ENCODE results near the gene TTLL8.

Gene TTLL8

GRCh38 chr22:50082961-50083461 lies 24.9 kb upstream of the TTLL8 start:
- DNase-seq = no peak

DNA sequence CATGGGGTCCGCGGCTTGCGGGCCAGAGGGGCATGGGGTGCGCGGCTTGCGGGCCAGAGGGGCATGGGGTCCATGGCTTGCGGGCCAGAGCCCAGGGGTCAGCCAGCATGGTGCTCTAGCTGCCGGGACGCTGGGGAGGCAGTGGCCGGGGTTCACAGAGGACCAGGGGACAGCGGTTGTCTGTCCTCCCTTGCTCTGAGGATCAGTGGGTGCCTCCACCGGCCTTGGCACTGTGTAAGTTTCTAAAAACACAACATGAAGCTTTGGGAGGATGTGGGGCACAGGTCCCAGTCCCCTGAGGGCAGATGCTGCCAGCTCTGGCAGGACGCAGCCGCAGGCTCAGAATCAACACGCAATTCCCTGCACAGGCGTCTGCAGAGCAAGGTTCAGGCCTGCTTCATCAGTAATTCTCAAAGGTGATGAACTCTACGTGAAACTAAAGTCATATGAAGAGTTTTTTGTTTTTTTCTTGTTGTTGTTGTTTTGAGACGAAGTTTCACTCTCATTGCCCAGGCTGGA lies 24.2 kb upstream of the TTLL8 start:
- DNase-seq = no peak

DNA sequence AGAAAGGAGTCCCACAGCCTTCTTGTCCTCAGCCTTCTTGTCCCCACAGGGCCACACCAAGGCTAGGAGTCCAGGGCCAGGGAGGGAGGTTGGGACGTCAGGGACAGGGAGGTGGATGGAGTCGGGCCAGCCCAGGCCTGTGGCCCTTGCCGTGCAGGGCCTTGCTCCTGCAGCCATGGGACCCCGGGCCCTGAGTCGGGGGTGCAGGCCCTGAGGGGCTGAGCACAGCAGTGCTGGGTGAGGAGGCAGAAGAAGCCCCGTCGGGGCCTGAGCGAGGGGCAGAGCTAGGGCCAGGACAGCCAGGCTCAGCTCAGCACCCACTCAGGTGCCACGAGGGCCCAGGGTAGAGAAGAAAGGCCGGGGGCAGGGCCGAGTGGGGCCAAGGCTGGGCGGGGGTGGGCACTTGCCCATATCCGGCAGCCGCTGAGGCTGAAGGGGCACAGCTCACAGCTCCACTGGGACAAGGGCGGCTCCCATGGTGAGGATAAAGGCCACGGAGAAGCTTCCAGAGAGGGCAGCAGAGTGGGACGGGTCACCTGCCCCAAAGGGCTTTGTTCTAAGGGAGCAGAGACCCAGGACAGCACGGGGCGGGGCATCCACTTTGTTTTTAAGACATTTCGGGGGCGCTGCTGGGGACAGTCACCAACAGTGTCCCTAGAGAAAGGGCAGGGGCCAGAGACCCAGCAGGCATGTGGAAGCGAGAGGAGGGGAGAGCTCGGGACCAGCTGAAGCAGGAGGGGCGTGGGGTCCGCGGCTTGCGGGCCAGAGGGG lies 23.5 kb upstream of the TTLL8 start:
- no peak for DNase-seq

DNA sequence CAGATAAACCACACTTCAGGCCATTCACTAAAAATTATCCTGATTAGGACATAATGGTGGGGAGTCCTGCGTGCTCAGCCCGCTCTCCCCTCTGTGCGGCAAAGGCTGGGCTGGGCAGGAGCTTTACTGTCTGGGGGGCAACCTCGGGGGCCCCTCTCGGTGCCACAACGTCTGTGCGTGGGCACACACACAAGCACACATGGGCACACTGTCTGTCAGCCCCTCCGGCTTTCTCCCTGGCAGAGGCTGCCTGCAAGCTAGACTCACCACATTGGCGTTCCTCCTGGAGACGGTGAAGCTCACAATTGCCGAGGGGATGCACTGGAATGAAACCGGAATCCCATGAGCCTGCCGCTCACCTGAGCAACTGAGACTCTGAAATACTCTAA lies 22.0 kb upstream of the TTLL8 start:
- DNase-seq = no peak

DNA sequence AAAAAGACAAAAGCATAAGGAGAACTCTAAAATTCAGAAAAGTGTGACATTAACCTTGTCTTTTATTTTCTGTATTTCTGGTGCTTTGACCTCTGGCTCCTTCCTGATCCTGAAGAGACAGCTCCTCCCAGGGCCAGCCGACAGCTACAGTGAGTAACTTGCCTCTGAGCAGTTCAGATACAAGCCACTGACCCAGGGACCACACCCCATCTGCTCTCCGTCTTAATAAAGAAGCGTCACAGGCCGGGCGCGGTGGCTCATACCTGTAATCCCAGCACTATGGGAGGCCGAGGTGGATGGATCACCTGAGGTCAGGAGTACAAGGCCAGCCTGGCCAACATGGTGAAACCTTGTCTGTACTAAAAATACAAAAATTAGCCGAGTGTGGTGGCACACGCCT lies 20.7 kb upstream of the TTLL8 start:
- no peak for DNase-seq

DNA sequence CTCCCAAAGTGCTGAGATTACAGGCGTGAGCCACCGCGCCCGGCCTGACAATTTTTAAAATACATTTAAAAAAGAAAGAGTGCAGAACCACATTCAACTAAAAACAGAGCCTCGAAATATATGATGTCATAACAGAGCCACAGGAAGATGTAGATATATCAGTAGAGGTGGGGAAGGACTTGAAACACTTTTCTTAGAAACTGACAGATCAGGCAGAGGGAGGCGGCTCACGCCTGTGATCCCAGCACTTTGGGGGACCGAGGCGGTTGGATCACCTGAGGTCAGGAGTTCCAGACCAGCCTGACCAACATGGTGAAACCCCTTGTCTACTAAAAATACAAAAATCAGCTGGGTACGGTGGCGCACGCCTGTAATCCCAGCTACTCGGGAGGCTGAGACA lies 20.1 kb upstream of the TTLL8 start:
- DNase-seq = no peak

DNA sequence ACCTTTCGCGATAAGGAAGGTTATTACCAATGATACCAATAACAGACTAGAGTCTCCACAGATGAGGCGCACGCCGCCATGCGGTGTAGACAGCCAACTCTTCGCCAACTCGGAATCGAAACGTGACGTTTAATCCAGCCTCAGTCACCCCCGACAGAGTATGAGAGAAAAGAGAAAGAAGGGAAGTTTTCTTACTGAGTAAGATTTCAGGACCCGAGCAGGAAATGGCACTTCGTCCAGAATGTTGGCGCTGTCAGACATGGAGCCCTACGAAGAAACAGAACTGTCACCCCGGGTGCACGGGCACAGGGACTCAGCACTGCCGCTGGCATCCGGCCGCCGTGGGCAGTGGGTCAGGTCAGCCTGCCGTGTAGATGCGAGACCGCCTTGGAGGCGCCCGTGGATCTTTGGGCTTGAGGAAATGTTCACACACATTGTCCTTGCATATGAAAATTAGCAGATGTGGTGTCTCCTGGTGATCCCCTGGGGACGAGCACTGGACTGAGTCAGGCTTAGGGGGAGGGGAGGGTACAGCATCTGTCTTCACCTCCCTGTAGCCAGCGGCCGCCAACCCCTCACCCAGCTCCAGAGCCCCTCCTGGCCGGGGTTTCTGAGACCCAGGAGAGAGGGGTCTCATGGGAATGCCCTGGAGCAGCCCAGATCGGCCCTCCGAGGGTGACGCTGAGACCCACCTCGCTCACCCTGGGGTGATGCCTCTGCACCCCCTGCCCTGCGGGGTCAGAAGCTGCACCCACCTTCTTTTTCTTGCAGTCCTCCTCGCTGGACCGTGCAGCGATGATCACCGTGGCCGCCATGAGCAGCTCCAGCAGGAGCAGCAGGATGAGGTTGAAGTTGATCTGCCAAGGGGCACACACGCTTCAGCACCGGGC lies 18.8 kb upstream of the TTLL8 start:
- no peak for DNase-seq

DNA sequence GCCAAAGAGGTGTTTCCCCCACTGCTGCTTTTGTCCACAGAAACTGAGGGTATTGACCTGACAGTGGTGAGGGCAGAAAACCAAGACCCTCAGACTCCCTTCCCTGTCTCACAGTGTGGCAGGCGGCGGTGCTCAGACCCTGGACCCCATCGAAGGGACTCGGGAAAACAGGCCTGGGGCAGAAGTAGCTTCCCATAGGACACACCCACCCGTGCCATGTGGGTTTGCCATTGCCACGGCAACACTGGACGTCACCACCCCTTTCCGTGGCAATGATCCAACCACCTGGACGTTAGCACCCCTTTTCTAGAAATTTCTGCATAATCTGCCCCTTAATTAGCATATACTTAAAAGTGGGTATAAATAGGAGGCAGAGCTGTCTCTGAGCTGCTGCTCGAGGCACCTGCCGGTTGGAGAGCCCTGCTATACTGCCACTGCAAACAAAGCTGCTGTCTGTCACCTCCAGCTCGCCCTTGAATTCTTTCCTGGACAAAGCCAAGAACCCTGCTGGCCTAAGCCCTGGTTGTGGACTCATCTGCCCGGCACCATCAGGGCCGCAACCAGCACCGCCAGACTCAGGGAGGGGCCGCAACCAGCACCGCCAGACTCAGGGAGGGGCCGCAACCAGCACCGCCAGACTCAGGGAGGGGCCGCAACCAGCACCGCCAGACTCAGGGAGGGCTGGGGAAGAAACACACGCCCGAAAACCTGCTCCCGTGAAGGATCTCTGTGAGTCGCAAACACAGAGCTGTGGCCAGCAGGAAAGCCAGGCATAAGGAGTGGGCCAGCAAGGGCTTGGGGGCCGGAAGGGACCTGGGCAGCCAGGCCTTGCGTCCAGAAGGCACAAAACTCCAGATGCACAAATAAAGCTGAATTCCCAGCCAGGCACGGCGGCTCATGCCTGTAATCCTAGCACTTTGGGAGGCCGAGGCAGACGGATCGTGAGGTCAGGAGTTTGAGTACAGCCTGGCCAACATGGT lies 16.7 kb upstream of the TTLL8 start:
- no peak for DNase-seq

DNA sequence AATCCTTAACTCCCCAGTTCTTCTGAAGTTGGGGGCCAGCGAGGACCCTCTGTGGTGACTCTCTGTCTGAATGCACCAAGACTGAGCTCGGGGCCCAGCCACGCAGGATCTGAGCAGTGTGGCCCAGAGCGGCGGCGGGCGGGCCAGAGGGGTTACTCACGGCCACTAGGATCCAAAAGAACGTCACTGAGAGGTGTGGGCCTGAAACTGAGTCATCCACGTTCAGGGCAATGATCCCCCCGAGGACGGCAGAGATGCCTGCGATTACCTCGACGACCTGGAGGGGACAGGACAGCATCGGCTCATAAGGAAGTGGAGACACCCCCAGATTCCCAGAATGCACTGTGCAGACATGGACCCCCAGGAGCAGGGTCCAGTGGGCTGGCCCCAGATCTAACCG lies 16.0 kb upstream of the TTLL8 start:
- DNase-seq = no peak

DNA sequence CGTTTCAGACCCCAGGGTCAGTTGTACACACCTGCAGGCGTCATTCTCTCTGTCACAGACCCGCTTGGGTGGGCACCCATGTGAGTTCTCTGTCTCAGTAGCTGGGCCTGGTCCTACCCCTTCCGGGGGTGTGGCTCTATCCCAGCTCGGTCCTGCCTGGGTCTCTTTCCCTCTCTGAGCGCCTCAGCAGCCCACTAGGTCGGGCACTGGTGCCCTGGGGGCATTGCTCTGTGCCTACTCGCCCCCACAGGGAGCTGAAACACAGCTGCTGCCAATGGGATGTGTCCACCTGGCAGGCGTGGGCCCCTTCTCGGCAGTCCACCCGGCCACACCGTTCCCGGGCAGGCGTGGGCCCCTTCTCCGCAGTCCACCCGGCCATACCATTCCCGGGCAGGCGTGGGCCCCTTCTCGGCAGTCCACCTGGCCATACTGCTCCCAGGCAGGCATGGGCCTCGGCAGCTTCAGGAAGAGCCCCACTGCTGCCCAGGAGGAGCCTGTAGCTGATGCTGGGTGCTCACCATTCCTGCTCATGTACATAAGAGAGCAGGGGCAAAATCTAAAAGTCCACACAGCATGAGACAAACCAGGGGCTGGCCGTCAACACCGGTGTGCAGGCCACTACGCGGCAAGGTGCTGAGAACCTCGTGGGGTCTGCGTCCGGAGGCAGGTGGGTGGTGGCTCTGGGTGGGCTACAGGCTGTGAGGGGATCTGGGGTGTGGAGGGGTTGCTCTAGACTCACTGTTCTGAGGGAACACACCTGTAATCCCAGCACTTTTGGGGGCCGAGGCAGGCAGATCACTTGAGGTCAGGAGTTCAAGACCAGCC lies 14.8 kb upstream of the TTLL8 start:
- no peak for DNase-seq

GRCh38 chr22:50072167-50072555 lies 14.1 kb upstream of the TTLL8 start:
- DNase-seq = no peak

DNA sequence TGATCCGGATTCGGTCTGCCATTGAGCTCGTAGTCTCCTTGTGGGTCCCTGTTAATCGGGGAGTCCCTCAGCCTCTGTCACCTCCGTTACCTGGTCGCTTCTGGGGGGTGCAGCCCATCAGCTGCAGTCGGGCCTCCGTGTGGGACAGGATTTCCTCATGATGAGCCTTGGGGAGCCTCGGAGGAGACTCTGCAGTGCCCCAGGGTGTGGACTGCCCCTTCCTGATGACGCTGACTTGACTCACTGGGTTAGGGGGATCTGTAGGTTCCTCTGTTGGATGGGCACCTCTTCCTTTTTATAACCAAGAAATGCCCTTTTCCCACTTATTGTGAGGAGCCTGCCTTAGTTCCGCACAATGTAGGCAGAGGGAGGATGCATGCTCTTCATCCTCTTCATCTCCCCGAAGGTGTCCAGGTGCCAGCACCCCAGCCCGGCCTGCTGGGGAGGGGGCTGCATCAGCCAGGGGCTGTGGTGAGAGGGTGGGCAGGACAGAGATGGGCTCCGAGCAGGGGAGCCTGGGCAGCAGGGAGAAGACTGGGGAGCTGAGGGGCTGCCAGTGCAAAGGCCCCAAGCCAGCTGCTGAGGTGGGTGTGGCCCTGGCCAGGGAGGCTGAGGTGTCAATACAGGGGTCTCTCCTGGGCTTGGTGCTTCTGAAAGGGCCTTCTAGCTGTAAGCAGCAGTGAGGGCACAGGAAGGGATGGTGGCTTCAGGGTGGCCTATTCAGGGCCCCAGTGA lies 13.5 kb upstream of the TTLL8 start:
- no peak for DNase-seq

- DNase-seq = no peak
Measured at GRCh38 chr22:50070366-50070765, 12.3 kb upstream of the TTLL8 start.

DNA sequence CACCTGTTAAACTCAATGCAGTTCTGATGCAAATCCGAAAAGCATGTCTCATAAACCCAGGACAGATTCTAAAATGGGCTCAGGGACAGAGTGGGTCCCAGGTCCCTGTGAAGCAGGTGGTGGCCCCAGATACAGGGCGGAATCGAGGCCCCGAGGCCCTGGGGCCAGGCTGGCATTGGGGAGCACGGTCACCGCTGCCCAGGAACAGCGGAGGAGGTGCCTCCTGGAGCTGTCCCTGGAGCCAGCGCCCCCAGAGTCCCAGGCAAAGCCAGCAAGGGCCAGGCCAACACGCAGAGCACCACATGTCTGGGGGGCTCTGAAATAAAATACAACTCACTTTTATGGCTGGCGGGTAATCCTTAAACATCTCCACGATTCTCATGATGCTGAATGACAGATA lies 10.0 kb upstream of the TTLL8 start:
- DNase-seq = no peak

- DNase-seq = no peak
Measured at GRCh38 chr22:50067244-50067643, 9.1 kb upstream of the TTLL8 start.

- DNase-seq = no peak
Measured at GRCh38 chr22:50064453-50064852, 6.4 kb upstream of the TTLL8 start.

GRCh38 chr22:50063589-50064393 lies 5.7 kb upstream of the TTLL8 start:
- DNase-seq = no peak

GRCh38 chr22:50062509-50063135 lies 4.5 kb upstream of the TTLL8 start:
- DNase-seq = no peak

DNA sequence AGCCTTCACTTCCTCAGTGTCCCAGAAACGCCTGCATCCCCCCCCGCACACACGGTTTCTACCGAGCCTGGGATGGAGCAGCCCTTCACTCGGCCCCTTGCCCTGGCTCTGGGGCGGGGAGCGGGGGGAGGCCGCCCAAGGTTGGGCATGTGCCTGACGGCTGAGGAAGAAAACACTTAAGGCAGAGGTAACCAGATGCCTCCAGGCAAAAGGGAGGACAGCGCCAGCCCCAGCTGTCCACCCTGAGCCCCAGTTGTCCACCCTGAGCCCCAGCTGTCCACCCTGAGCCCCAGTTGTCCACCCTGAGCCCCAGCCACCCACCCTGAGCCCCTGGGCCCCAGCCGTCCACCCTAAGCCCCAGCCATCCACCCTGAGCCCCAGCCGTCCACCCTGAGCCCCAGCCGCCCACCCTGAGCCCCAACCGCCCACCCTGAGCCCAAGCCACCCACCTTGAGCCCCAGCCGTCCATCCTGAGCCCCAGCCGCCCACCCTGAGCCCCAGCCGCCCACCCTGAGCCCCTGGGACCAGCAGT lies 3.8 kb upstream of the TTLL8 start:
- no peak for DNase-seq
